ENCODE measurements around the gene DIAPH2.

The DIAPH2 gene

GRCh38 chrX:97210501-97210900 lies 525.9 kb downstream of the DIAPH2 start:
- no peak for DNase-seq

DNA sequence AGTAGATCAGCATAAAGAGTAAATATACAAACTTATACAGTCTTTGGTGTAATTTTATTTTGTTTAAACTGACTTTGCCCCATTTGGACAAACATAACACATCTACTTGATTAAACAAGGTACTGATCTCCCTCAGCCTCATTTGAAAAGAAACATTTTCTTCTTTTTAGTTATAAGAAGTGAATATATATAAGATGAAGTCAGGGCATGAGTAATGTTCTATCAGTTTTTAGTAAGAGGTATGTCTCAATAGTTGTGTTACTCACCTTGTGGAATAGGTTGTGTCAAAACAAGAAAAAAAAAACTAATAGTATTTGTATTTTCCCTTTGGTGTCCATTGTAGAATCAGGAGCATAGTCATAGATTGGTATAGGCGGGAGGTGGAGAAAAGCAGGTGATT lies 526.4 kb downstream of the DIAPH2 start:
- no peak for DNase-seq

DNA sequence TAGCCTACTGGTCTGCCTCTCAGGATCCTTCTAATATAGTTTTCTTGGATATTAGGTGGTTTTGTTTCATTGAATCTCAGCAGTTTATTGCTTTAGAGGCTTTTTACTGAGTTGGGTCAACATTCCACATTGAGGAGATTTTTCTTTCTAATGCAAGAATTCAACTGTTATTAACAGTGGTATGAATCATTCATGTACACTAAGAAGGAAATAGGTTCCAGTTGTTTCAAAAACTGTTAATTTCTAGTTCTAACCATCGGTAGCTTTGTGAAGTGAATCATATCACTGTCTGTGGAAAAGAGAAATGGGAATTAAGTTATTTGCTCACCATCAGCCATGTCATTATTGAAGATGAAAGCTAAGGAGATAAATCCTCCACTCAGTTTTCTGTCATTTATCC lies 530.5 kb downstream of the DIAPH2 start:
- DNase-seq = no peak

- no peak for DNase-seq
These were observed 539.5 kb downstream of the DIAPH2 start for GRCh38 chrX:97224148-97224547.

DNA sequence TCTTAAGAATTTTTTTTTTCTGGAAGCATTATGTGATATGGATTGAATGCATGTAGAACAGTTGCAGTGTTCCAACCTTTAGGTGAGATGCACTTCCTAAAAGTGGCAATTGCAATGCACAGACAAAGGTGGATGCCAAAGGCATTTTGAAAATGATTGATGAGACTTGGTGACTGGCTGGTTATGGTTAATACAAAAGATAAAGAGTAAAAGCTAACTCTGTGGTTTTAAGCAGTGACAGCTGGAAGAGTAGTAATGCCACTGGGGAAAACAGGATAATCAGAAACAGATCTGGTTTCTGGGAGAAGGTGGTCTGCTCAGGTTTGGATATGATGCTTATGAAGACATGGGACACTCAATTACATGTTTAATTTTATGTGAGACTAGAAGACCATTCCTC lies 544.7 kb downstream of the DIAPH2 start:
- DNase-seq = no peak

- DNase-seq = no peak
These were observed 546.3 kb downstream of the DIAPH2 start for GRCh38 chrX:97230948-97231347.

- DNase-seq = peak; percentile 37
These were observed 549.9 kb downstream of the DIAPH2 start for GRCh38 chrX:97234471-97235081.

GRCh38 chrX:97238632-97239031 lies 554.0 kb downstream of the DIAPH2 start:
- no peak for DNase-seq

- DNase-seq = no peak
These were observed 567.5 kb downstream of the DIAPH2 start for GRCh38 chrX:97252111-97252510.

DNA sequence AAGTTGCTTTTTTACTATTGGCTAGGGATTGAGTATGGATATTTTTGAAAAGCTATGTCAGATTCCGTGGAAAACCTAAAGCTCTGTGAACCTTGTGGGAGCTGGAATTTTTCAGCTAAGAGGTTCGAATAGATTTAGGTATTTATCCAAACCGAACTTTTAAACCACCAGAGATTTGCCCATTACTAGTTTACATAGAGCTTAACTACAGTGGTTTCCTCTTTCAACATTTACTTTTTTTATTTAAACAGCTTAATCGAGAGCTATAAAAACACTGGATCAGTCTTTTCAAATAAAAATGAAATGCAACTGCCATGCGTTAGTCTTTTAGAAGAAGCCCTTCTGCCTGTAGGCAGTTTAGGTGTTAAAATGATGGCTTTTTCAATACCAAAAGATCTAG lies 576.0 kb downstream of the DIAPH2 start:
- DNase-seq = no peak

DNA sequence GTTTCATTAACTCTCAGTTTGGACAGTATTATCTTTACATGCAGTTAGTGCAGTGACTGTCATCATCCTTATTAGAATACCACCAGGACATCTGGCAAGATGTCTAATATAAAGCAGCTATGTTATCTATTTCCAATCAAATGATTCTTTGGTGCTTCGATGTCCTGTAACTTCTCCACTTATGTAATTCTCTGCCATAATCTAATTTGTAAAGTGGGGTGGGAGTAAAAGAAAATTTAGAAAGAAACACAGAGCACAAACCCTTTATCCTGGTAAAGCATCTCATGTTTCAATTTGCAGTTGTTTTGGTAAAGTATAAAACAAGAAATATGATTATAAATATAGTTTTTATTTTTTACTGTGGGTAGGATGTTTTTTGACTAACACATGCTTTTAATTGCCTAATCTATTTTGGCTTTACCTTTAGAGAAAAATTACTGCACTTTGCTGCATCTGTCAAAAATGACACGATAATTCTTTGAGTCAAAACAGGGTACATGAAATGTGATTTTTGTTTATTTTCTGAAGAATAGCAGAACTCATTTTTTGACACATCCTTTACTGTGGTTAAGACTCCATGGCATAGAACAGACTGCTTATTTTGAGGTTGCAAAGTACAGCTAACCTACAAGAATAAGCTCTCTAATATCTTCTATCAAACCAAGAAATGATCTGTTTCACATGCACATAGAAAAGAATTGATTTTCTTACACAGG lies 581.9 kb downstream of the DIAPH2 start:
- DNase-seq = no peak

DNA sequence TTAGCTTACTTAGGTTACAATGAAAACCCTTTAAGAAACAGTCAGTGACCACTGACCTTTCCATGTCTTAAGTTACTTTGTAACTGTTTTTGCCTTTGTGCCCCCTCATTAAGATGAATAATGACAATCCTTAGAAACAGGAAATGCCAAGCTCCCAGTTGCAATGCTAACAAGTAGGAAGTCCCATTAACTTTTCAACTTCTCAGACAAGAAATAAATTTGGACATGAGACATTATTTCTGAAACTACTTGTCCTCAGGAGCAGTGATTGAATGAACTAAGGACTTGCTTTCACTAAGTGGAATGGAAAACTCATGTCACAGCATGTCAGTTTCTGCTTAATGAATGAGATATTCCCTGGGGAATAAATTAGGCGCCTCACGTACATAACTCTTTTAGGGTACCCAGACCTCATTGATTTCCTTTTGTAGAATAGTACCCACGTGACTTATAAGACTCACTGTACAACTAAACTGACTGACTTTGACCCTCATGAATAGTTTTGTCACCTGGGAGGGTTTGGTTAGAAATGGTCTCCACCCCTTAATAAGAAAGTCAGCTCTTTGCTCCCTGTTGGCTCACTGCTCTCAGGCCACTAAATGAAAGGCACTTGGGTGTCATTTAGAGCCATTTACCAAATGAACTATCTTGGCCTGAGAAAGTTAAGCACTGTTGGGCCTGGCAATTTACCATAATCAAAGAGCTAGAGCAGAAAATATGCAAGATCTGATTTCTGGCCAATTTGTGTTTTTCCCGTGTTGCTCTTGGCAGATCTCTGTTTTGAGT lies 582.9 kb downstream of the DIAPH2 start:
- no peak for DNase-seq

GRCh38 chrX:97268182-97268680 lies 583.6 kb downstream of the DIAPH2 start:
- DNase-seq = no peak

DNA sequence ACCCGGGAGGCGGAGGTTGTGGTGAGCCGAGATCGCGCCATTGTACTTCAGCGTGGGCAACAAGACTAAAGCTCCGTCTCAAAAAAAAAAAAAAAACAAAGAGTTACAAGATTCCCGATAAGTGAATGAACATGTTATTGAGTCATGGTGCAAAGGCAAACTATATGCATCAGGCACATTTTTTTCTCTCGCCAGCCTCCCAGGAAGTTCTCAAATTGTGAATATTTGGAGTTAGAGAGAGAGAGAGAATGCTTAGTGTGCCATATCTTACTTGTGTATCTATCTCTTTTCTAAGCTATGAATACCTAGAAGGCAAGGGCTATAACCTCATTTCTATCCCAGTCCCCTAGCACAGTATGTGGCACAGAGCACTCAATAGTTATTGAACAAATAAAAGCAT lies 599.9 kb downstream of the DIAPH2 start:
- no peak for DNase-seq

DNA sequence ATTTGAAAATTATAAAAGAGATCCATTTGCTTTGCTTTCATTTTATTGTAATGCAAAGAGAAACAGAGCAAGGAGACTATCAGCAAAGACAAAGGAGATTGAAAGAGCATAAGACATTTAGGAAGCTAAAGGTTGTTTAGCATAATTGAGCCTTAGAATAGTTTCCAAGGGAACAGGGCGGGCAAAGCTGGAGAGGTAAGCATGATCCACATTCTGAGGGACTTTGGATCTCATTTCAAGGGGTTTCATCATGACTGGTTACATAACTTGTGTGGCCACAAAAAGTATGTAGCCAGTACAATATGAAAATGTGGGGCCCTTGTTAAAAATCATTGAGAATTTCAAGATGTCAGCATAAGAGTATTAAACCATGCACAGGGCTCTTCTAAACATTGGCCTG lies 605.6 kb downstream of the DIAPH2 start:
- no peak for DNase-seq

DNA sequence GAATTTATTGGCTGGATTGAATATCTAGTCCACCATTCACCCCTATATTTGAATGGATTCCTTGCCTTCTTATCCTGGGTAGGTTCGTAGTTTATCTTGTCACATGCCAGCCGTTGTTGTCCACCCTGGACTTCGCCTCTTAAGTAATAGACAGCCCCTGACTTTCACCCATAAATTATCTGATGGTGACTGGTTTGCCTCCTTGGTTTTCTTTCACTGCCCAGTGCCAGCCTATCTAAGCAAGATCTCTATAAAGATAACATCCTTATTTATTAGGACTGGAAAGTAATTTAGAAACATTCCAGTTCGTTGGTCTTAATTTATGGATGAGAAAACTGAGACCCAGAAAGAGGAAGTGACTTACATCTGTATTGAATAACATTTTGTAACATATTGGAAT lies 609.4 kb downstream of the DIAPH2 start:
- no peak for DNase-seq

DNA sequence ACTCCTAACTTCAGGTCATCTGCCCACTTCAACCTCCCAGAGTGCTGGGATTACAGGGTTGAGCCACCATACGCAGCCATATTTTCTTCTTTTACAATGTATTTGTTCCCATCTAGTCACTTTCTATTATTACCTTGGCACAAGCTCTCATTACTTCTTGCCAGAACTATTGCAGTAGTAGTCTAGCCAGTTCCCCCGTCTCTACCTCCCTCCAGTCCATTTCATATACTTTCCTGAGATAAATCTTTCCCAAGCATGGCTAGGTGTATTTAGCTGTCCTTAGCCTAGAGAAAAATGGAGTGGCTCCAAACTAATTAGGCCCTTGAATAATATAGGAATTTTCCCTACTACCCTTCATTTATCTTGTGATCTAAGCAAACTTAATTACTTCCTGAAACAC lies 611.3 kb downstream of the DIAPH2 start:
- DNase-seq = no peak

- DNase-seq = peak; percentile 7
These were observed 622.3 kb downstream of the DIAPH2 start for GRCh38 chrX:97306771-97307470.

- no peak for DNase-seq
These were observed 623.5 kb downstream of the DIAPH2 start for GRCh38 chrX:97308171-97308570.

DNA sequence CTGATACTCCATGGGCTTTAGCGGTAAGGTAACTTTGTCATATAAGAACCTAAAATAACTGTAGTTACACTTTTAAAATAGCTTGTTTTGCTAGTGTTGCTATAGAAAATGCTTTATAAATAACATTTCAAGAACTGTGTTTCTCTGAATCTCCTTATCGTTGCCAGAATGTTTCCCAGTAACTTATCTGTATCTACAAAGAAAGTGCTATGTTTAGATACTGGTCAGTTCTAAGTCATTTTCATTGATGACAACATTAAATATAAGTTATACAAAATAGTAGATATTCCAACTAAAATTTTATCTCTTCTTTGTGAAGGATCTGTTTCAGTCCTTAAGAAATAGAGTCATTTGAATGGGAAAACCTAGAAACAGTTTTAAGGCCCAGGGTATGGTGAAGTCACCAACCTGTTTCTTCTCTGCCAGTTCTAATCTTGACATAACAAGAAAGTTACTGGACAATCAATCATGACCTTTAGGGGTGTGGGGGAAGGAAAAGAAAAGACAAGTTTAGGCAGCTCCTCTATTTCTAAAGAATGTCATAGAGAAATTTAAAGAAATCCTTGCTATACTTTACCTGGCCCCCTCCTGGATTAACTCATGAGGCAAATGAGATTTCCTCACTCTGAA lies 625.0 kb downstream of the DIAPH2 start:
- no peak for DNase-seq

DNA sequence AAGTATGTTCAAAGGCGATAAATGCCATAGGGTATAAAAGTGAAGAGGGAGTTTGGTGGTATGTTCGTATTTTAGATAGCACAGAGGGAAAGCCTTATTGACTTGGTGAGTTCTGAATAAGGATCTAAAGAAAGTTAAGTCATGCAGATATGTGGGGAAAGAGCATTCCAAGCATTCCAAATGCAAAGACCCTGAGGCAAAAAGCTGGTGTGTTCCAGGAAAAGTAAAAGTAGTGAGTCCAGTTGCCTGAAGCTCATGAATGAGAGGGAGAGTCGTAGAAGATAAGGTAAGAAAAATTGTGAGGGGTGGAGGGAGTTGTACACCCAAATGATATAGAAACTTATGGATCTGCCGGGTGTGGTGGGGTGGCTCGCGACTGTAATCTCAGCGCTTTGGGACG lies 625.7 kb downstream of the DIAPH2 start:
- no peak for DNase-seq

DNA sequence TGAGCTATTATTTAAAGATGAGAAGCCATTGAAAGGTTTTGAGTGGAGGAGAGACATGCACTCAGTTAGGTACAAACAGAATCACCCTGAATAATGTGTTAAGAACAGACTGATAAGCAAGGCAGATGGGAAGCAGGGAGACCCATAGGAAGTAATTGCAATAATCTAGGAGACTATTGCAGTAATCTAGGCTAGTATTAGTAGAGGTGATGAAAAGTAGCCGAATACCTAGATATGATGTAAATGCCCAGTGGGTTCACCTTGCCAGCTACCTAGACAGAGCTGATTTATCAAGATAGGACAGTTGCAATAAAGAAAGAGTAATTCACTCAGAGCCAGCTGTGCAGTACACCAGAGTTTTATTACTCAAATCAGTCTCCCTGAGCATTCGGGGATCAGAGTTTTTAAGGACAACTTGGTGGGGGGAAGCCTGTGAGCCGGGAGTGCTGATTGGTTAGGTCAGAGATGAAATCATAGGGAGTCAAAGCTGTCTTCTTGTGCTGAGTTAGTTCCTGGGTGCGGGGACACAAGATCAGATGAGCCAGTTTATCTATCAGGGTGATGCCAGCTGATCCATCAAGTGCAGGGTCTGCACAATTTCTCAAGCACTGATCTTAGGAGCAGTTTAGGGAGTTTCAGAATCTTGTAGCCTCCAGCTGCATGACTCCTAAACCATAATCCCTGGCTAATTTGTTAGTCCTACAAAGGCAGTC lies 626.6 kb downstream of the DIAPH2 start:
- DNase-seq = no peak
